LoVo (cell line): Measurements from ENCODE around the gene LGI4.

Source experiments
- DNase-seq: peaks from one replicate; pipeline ENCODE4 v3.0.0-alpha.2; 2016; ENCODE audit warnings: low spot score

The LGI4 gene

DNA sequence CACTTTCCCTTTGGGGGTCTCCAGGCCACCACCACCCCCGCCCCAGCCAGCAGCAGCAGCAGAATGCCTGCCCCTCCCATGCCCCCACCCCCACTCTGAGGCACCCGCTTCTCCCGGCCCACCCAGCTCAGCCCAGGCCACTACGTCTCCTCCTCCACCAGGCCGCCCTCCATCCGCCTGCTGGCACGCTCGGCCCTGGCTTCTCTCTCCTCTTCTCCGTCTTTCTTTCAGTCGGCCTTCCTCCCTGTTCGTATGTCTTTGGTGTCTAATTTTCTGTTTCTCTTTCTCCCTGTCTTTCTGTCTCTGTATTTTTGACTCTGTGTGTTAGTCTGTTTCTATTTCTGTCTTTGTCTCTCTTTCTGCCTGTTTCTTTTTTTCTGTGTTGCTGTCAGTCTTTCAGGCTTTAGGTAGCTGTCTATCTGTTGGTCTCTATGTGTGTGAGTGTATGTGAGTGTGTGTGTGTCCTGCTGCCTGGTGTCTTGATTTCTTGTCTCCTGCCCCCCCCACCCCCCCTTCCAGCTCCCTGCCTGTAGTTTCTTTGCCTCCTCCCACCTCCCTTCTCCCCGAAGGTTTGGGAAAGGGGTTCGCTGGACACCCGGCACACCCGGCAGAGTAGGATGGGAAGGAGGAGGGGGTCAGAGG, at the start of gene LGI4:
TSS of gene LGI4 (minus strand) at position 459 of the 642 bp plus-strand sequence. CDS start at position 80, 379 bp downstream.
- no peak for DNase-seq

GRCh38 chr19:35184267-35184666, 49.4 kb upstream of the LGI4 start:
- DNase-seq = no peak

GRCh38 chr19:35181387-35181786, 46.5 kb upstream of the LGI4 start:
- no peak for DNase-seq

- no peak for DNase-seq
Observed at GRCh38 chr19:35179830-35180229, 45.0 kb upstream of the LGI4 start.

- no peak for DNase-seq
Observed at GRCh38 chr19:35178701-35179100, 43.8 kb upstream of the LGI4 start.

- DNase-seq = no peak
Observed at GRCh38 chr19:35177377-35178274, 42.8 kb upstream of the LGI4 start.

- DNase-seq = no peak
Observed at GRCh38 chr19:35176181-35176570, 41.3 kb upstream of the LGI4 start.

- no peak for DNase-seq
Observed at GRCh38 chr19:35174226-35174625, 39.4 kb upstream of the LGI4 start.

- no peak for DNase-seq
Observed at GRCh38 chr19:35171730-35172129, 36.9 kb upstream of the LGI4 start.

GRCh38 chr19:35170359-35171061, 35.7 kb upstream of the LGI4 start:
- DNase-seq = no peak

- DNase-seq = no peak
Observed at GRCh38 chr19:35169221-35169995, 34.5 kb upstream of the LGI4 start.

DNA sequence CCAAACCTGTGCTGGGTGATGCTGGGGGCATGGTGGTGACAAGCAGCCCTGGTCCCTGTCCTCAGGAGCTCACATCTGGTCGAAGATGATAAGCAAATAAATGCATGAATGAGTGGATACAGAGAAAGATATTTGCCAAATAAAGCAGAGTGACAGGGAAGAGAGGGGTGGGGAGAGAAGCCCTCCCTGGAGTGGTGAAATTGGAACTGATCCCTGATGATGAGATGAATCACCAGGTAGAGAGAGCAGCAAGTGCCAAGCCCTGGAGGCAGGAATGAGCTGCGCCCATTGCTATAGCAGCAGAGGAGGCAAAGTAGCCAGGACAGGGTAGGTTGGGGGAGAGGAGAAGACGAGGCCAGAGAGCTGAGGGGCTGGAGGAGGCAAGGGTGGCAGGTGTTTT, 33.3 kb upstream of the LGI4 start:
- DNase-seq = peak; percentile 66

DNA sequence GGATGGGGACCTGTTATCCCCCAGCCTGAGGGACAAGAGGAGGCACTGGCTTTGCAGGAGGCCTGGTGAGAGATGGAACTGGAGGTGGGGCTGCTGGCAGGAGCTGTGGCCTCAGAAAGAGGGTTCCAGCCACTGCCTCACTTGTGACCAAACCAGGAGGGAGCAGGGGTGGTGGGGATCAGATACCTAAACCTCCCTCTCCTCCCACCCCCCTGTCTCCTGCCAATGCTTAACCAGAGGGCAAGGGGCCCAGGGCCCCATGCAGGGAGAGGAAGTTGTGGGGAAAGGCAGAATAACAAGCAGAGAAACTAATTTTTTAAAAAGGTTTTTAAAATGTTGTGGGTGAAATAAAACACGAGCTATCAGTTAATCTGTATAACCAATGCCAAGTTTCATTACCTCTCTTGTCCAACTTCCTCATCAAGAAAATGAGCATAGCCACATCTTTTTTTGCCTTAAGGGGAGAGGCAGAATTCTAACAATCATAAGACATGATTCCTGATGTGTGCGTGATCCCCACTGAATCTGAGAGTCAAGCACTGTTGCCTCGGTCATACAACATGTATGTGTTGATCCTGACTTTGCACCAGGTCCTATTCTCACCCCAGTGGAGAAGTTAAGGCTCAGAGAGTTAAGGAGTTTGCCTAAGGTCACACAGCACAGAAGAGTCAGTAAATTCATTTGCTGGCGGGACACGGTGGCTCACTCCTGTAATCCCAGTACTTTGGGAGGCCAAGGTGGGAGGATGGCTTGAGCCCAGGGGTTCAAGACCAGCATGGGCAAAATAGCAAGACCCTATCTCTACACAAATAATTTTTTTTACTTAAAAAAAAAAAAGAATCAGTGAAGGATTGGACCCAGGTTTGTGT, 32.6 kb upstream of the LGI4 start:
- DNase-seq = no peak

- DNase-seq = no peak
Observed at GRCh38 chr19:35166100-35167063, 31.5 kb upstream of the LGI4 start.

- no peak for DNase-seq
Observed at GRCh38 chr19:35165200-35166058, 30.6 kb upstream of the LGI4 start.

DNA sequence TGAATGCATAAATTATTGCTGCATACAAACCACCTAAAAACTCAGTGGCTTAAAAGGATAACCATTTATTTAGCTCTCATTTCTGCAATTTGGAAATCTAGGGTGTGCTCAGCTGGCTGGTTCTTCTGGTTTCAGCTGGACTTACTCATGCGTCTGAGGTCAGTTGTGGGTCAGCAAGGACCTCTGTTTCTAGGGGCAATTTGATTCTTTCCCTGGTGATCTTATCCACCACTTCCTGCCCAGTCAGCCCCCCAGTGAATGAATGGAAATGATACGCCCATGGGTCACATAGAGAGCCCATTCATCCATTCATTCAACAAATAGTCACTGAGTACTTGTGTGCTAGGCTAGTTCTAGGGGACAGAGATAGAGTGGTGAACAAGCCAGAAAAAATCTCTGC, 29.6 kb upstream of the LGI4 start:
- no peak for DNase-seq

GRCh38 chr19:35162471-35163326, 27.8 kb upstream of the LGI4 start:
- peak; percentile 77 for DNase-seq

DNA sequence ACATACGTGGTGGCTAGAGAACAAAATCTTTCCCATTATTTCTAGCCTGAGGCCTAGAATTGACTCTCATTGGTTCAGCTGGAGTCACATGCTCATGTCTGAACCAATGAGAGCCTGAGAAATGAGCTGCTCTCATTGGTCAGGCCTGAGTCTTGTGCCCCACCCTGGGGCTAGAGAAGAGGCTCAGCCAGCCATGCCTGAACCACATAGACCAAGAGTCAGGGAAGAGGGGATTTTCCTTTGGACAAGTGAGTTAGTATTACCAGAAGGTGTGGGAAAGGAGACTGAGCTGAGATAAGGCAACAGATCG, 26.5 kb upstream of the LGI4 start:
- no peak for DNase-seq
